ENCODE measurements around the gene NOTUM. TPM values are rescaled to one million over a fixed set of nuclear protein-coding genes. Genes with fewer than 3 reads are reported as not detected.

The NOTUM gene
- total and polyA plus RNA-seq, 2 of the 4 experiments (the other 2 are of a cell fraction) = 0.05 TPM; not detected in 1

DNA sequence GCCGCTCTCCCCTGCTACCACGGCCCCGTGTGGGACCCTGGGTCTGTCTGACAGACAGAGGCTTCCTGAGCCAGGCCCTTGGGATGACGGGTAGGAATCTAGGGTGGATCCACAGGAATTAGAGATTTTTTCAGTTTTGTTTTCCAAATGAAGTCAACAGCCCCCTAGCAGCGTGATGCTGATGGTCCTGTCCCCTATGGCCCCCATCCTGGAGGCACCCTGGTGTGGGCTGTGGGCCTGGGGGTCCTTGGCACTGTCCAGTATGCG lies 46.2 kb upstream of the NOTUM start:
- no peak for TF ChIP-seq SMC3 (IDR thresholded peaks at IDR 0.05; ENCODE audit: low read depth, low read length)
- TF ChIP-seq BHLHE40 (IDR thresholded peaks at IDR 0.05; ENCODE audit: low read depth, low read length) = no peak
- no peak for TF ChIP-seq MAZ (IDR thresholded peaks at IDR 0.05; ENCODE audit: borderline replicate concordance, low read depth, low read length)
- TF ChIP-seq, protein P1, sequence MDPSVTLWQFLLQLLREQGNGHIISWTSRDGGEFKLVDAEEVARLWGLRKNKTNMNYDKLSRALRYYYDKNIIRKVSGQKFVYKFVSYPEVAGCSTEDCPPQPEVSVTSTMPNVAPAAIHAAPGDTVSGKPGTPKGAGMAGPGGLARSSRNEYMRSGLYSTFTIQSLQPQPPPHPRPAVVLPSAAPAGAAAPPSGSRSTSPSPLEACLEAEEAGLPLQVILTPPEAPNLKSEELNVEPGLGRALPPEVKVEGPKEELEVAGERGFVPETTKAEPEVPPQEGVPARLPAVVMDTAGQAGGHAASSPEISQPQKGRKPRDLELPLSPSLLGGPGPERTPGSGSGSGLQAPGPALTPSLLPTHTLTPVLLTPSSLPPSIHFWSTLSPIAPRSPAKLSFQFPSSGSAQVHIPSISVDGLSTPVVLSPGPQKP (IDR thresholded peaks at IDR 0.05; ENCODE audit: borderline replicate concordance, low read depth, low read length) = no peak
- TF ChIP-seq RCOR1 (IDR thresholded peaks at IDR 0.05; ENCODE audit: insufficient replicate concordance, low read length) = no peak
- TF ChIP-seq FOS (IDR thresholded peaks at IDR 0.05; ENCODE audit: low read depth, low read length) = no peak
- TF ChIP-seq MXI1 (IDR thresholded peaks at IDR 0.05; ENCODE audit: borderline replicate concordance, low read depth, low read length) = no peak
- TF ChIP-seq NFE2L2 (IDR thresholded peaks at IDR 0.05; ENCODE audit: low read depth, low read length) = no peak
- no peak for TF ChIP-seq POLR2A (IDR thresholded peaks at IDR 0.05; ENCODE audit: low read depth, low read length)
- TF ChIP-seq RAD21 (IDR thresholded peaks at IDR 0.05; ENCODE audit: low read length) = no peak
- TF ChIP-seq CEBPB (IDR thresholded peaks at IDR 0.05; ENCODE audit: low read depth, low read length) = no peak
- TF ChIP-seq MAFK (IDR thresholded peaks at IDR 0.05; ENCODE audit: low read depth, low read length) = no peak
- TF ChIP-seq, protein P2, sequence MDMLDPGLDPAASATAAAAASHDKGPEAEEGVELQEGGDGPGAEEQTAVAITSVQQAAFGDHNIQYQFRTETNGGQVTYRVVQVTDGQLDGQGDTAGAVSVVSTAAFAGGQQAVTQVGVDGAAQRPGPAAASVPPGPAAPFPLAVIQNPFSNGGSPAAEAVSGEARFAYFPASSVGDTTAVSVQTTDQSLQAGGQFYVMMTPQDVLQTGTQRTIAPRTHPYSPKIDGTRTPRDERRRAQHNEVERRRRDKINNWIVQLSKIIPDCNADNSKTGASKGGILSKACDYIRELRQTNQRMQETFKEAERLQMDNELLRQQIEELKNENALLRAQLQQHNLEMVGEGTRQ (IDR thresholded peaks at IDR 0.05; ENCODE audit: low read depth, low read length) = no peak
- dilution Hi-C loops (cut with HindIII; ENCODE audit: low sequenced_read_pairs, unreplicated experiment) (no loop called here), intact Hi-C loops (cut with micrococcal nuclease) (no loop called here), in situ Hi-C loops (cut with MboI; ENCODE audit: low sequenced_read_pairs) (no loop called here)
- Histone ChIP-seq H4K91ac (ENCODE audit: insufficient read depth, low read depth, low read length) (no peak overlapping the region), H3K18ac (ENCODE audit: low read depth, low read length) (no peak overlapping the region), H3K4me2 (ENCODE audit: low read depth, low read length) (no peak overlapping the region), H2AK5ac (ENCODE audit: low read depth, low read length) (0 out of 2 replicates have a peak overlapping the region, but pooled peaks have one; percentile 36), H2BK5ac (ENCODE audit: low read depth, low read length, poor library complexity, severe bottlenecking) (no peak overlapping the region), H2BK20ac (ENCODE audit: low read depth, low read length) (no peak overlapping the region), H3K36me3 (ENCODE audit: control insufficient read depth, insufficient read depth, low read length) (peaks cover 3% of the 10 kb centered on the region; the same call in 1 of the 2 replicates), H3K9me1 (ENCODE audit: insufficient read depth, low read length) (peaks cover 18% of the 10 kb centered on the region), H4K8ac (ENCODE audit: low read depth in 2 of 2, low read length in 2 of 2) (no peak overlapping the region), H3K27me3 (ENCODE audit: control insufficient read depth, insufficient read depth, low read length) (no peaks in the 10 kb centered on the region), H2AFZ (replicated peaks; ENCODE audit: low read length, poor library complexity) (no peak overlapping the region), H3K9me3 (ENCODE audit: control insufficient read depth, insufficient read depth, low read length) (no peaks in the 10 kb centered on the region), H4K20me1 (ENCODE audit: insufficient read depth, low read length) (peaks cover 3% of the 10 kb centered on the region; the same call in 1 of the 2 replicates), H3K4ac (ENCODE audit: low read depth, low read length) (peak overlapping the region; percentile 44), H3K23ac (ENCODE audit: low read depth, low read length) (no peak overlapping the region), H3K4me3 (ENCODE audit: insufficient read depth, low read depth, low read length) (no peak overlapping the region), H2BK120ac (ENCODE audit: low read depth, low read length) (no peak overlapping the region), H4K5ac (ENCODE audit: low read depth, low read length) (no peak overlapping the region), H2BK15ac (ENCODE audit: low read depth, low read length) (no peak overlapping the region), H3K9ac (ENCODE audit: low read depth, low read length) (no peak overlapping the region), H2AK9ac (replicated peaks; ENCODE audit: low read depth, low read length, poor library complexity) (peak overlapping the region; percentile 95), H3K56ac (ENCODE audit: extremely low read depth, insufficient read depth, low read length) (no peak overlapping the region), H3K79me1 (ENCODE audit: low read depth in 1 of 2, low read length in 2 of 2) (peaks cover 11 to 32% of the 10 kb centered on the region in 2 experiments; a peak in 3 of 4 replicates), H3K27ac (ENCODE audit: insufficient read depth, low read length) (no peak overlapping the region), H3K14ac (replicated peaks; ENCODE audit: low read depth, low read length) (0 out of 2 replicates have a peak overlapping the region, but pooled peaks have one; percentile 39), H3K4me1 (ENCODE audit: control insufficient read depth, insufficient read depth, low read length) (peaks cover 27% of the 10 kb centered on the region)
- DNase-seq (no peak), ATAC-seq (ENCODE audit: low read depth) (no peak)
- POLR2A ChIA-PET (ENCODE audit: unreplicated experiment) = no interaction called here
- no CpG with 5 or more reads among the region's 6 CpGs for WGBS, 2 experiments (ENCODE audit: extremely low coverage in 2 of 2, insufficient read length in 1 of 2)
- BruUV-seq (replicated peaks) = no TSS peak
- CTCF ChIA-PET = no interaction called here
